ENCODE data around the gene XPO6. TPM values are rescaled to one million over a fixed set of nuclear protein-coding genes. Genes with fewer than 3 reads are reported as not detected.

Gene XPO6
- total and polyA plus RNA-seq, 7 experiments from 2014 or later, result 89.5 to 437 (median 371) TPM

- Histone ChIP-seq H3K27me3 (ENCODE audit: control insufficient read depth in 2 of 2, insufficient read depth in 2 of 2, low read length in 2 of 2) (peaks cover 0 to 4% of the 10 kb centered on the region in 2 donors), H3K9me3 (ENCODE audit: control insufficient read depth in 2 of 3, low read length in 3 of 3) (no peaks in the 10 kb centered on the region), H3K36me3 (ENCODE audit: control insufficient read depth in 2 of 3, insufficient read depth in 3 of 3, low read length in 3 of 3) (no peaks in the 10 kb centered on the region), H3K4me1 (ENCODE audit: control insufficient read depth in 2 of 2, insufficient read depth in 2 of 2, low read length in 2 of 2) (no peaks in the 10 kb centered on the region), H3K4me3 (ENCODE audit: low read length) (no peak overlapping the region), H3K27ac (ENCODE audit: low read depth, low read length) (no peak overlapping the region)
- DNase-seq (no peak), ATAC-seq (no peak)
- H3K4me3 Mint-ChIP-seq, result peak overlapping the region in 2 of 10 donors; percentile 9 to 13
- no peaks in the 10 kb centered on the region for H3K36me3 Mint-ChIP-seq
- ChIA-PET POLR2A (no interaction called here), CTCF (no interaction called here)
- H3K9me3 Mint-ChIP-seq, result peaks cover 0 to 2% (median 0%) of the 10 kb centered on the region in 11 donors
- H3K27me3 Mint-ChIP-seq, result peaks cover 32 to 64% (median 40%) of the 10 kb centered on the region in 5 donors
- no peak overlapping the region for H3K27ac Mint-ChIP-seq
- intact Hi-C loops (cut with micrococcal nuclease), result no loop called here
- H3K4me1 Mint-ChIP-seq, result peaks cover 0 to 7% (median 0%) of the 10 kb centered on the region in 7 donors
Measured at GRCh38 chr16:28064150-28064549, 147.6 kb downstream of the XPO6 start.

GRCh38 chr16:28063591-28064061, 148.1 kb downstream of the XPO6 start, which contains the start of gene GSG1L:
TSS of gene GSG1L (minus strand) at chr16:28063714. CDS start at chr16:28063424, 290 bp downstream.
- H3K4me3 ChIP-seq (ENCODE audit: low read length), result no peak within 1 kb of the TSS
- intact Hi-C loops (cut with micrococcal nuclease), result no loop called here
- H3K9me3 Mint-ChIP-seq, result peaks cover 0 to 2% (median 0%) of the 10 kb centered on the region in 11 donors
- H3K36me3 ChIP-seq (ENCODE audit: control insufficient read depth in 2 of 3, insufficient read depth in 3 of 3, low read length in 3 of 3), result no peaks in the 10 kb centered on the region
- DNase-seq (no peak), ATAC-seq (peak; percentile 56)
- H3K27me3 Mint-ChIP-seq, result peaks cover 36 to 69% (median 46%) of the 10 kb centered on the region in 5 donors
- no peaks in the 10 kb centered on the region for H3K9me3 ChIP-seq (ENCODE audit: control insufficient read depth in 2 of 3, low read length in 3 of 3)
- CTCF ChIA-PET, result no interaction called here
- H3K4me3 Mint-ChIP-seq, result peak within 1 kb of the TSS in 4 of 10 donors; percentile 9 to 58 (median 19)
- peaks cover 0 to 4% of the 10 kb centered on the region in 2 donors for H3K27me3 ChIP-seq (ENCODE audit: control insufficient read depth in 2 of 2, insufficient read depth in 2 of 2, low read length in 2 of 2)
- no peaks in the 10 kb centered on the region for H3K4me1 ChIP-seq (ENCODE audit: control insufficient read depth in 2 of 2, insufficient read depth in 2 of 2, low read length in 2 of 2)
- peaks cover 0 to 10% (median 2%) of the 10 kb centered on the region in 7 donors for H3K4me1 Mint-ChIP-seq
- H3K27ac Mint-ChIP-seq, result no peak within 1 kb of the TSS
- POLR2A ChIA-PET, result no interaction called here
- H3K27ac ChIP-seq (ENCODE audit: low read depth, low read length), result no peak within 1 kb of the TSS
- no peaks in the 10 kb centered on the region for H3K36me3 Mint-ChIP-seq

DNA sequence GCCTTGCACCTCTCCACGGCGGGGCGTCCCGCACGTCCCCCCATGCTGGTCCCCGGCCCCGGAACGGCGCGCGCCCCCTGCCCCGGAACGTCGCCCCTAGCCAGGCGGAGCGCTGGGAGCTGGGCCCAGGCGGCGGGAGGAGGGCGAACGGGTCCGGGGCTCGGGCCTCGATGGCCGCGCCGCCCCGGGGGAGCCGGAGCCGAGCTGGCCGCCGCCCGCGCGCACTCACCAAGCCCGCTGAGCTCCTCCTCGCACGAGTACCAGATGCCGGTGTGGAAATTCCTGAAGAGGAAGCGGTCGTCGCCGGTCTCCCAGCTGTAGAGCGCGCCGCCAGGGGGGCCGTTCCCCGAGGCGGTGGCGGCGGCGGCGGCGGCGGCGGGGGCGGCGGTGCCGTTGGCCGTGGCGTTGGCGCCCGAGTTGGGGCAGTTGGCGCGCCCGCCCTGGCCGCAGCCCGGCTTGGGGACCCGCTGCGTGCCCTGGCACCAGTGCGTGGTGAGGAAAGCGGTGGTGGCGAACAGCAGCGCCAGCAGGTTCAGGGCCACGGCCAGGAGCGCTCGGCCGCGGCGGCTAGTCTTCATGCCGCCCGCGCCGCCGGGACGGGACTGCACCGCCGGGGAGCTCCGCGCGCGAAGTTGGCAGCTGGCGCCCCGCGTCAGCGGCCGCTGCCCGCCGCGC, 148.8 kb downstream of the XPO6 start:
- H3K27me3 Mint-ChIP-seq, result peaks cover 39 to 72% (median 50%) of the 10 kb centered on the region in 5 donors
- CTCF ChIA-PET, result no interaction called here
- peak; percentile 46 for ATAC-seq

DNA sequence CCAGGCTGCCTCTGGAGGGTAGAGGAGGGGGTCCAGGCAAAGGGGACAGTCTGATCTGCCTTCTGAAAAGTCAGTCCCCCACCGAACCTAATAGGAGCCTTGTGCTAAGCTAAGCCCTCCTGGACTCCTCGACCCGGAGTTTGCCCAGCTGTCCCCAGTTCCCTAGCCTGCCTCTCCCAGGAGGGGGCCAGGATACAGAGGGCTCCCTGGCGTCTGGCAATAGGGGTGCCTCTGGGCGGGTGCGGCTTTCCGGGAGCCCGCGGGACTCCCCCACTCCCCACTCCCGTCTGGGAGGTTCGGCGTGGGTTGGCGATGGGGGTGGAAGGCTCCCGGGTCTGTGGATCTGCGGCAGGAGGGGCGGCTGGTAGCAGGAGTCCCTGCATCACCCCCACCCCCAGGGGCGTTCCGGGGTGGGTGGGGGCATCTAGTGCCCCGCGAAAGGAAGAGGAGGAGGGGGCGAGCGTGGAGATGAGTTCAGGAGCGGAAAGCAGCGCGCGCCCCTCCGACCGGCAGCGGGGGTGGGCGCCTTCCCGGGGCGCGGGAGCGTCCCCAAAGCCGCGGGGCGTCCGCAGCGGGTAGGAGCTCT, 149.4 kb downstream of the XPO6 start:
- Mint-ChIP-seq H3K27me3 (peaks cover 44 to 70% (median 56%) of the 10 kb centered on the region in 5 donors), H3K9me3 (peaks cover 0 to 2% (median 0%) of the 10 kb centered on the region in 11 donors), H3K36me3 (no peaks in the 10 kb centered on the region), H3K4me1 (peaks cover 0 to 12% (median 5%) of the 10 kb centered on the region in 7 donors), H3K27ac (no peak overlapping the region), H3K4me3 (peak overlapping the region in 5 of 10 donors; percentile 7 to 58 (median 26))
- intact Hi-C loops (cut with micrococcal nuclease), result no loop called here
- CTCF ChIA-PET, result no interaction called here
- Histone ChIP-seq H3K27me3 (ENCODE audit: control insufficient read depth in 2 of 2, insufficient read depth in 2 of 2, low read length in 2 of 2) (peaks cover 0 to 4% of the 10 kb centered on the region in 2 donors), H3K4me1 (ENCODE audit: control insufficient read depth in 2 of 2, insufficient read depth in 2 of 2, low read length in 2 of 2) (no peaks in the 10 kb centered on the region), H3K27ac (ENCODE audit: low read depth, low read length) (no peak overlapping the region), H3K4me3 (ENCODE audit: low read length) (no peak overlapping the region), H3K9me3 (ENCODE audit: control insufficient read depth in 2 of 3, low read length in 3 of 3) (no peaks in the 10 kb centered on the region), H3K36me3 (ENCODE audit: control insufficient read depth in 2 of 3, insufficient read depth in 3 of 3, low read length in 3 of 3) (no peaks in the 10 kb centered on the region)
- ATAC-seq (no peak), DNase-seq (no peak)
- POLR2A ChIA-PET, result no interaction called here

More for the DNA sequence above, 148.8 kb downstream of the XPO6 start:
- Mint-ChIP-seq H3K4me1 (peaks cover 0 to 12% (median 5%) of the 10 kb centered on the region in 7 donors), H3K36me3 (no peaks in the 10 kb centered on the region), H3K9me3 (peaks cover 0 to 2% (median 0%) of the 10 kb centered on the region in 11 donors), H3K4me3 (peak overlapping the region in 1 of 10 donors; percentile 58), H3K27ac (no peak overlapping the region)
- DNase-seq, result peak in 1 of 9 donors; percentile 31
- Histone ChIP-seq H3K4me1 (ENCODE audit: control insufficient read depth in 2 of 2, insufficient read depth in 2 of 2, low read length in 2 of 2) (no peaks in the 10 kb centered on the region), H3K4me3 (ENCODE audit: low read length) (no peak overlapping the region), H3K27ac (ENCODE audit: low read depth, low read length) (no peak overlapping the region), H3K36me3 (ENCODE audit: control insufficient read depth in 2 of 3, insufficient read depth in 3 of 3, low read length in 3 of 3) (no peaks in the 10 kb centered on the region), H3K27me3 (ENCODE audit: control insufficient read depth in 2 of 2, insufficient read depth in 2 of 2, low read length in 2 of 2) (peaks cover 0 to 4% of the 10 kb centered on the region in 2 donors), H3K9me3 (ENCODE audit: control insufficient read depth in 2 of 3, low read length in 3 of 3) (no peaks in the 10 kb centered on the region)
- intact Hi-C loops (cut with micrococcal nuclease), result no loop called here
- POLR2A ChIA-PET, result no interaction called here

DNA sequence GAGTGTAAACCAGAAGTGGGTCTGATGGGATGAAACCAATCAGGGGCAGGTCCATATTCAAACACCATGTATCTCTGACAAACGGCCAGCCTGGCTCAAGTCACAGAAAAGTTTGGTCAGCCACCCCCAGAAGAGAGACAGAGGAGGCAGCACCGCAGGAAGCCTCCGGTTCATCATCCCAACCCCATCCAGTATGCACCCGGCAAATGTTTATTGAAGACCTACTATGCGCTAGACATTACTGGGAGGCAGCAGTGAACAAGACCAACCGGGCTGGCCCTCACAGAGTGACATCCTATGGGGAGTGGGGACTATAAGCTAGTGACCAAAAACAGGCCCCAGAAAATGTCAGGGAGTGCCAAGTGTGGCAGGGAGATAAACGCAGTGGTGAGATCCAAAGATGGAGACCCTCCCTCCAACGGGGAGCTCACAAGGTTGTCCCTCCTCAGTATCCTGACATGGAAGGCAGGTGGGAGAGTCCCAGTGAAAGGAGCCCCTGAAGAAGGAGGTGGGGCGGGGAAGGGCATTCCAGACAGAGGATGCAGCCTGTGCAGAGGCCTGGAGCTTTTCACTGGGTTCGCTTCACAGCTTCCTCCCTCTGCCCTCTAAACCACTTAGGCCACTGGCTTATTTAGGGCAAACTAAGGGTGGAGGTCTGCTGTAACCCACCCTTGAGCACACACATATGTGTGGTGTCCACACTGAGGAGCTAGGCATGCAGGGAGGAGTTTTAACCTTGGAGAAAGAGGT, 150.2 kb downstream of the XPO6 start:
- H3K4me3 Mint-ChIP-seq, result peak overlapping the region in 5 of 10 donors; percentile 13 to 63 (median 33)
- peaks cover 0 to 4% of the 10 kb centered on the region in 2 donors for H3K27me3 ChIP-seq (ENCODE audit: control insufficient read depth in 2 of 2, insufficient read depth in 2 of 2, low read length in 2 of 2)
- H3K9me3 Mint-ChIP-seq, result peaks cover 0 to 2% (median 0%) of the 10 kb centered on the region in 11 donors
- intact Hi-C loops (cut with micrococcal nuclease), result no loop called here
- POLR2A ChIA-PET, result no interaction called here
- ATAC-seq (no peak), DNase-seq (no peak)
- H3K4me1 ChIP-seq (ENCODE audit: control insufficient read depth in 2 of 2, insufficient read depth in 2 of 2, low read length in 2 of 2), result no peaks in the 10 kb centered on the region
- no peaks in the 10 kb centered on the region for H3K9me3 ChIP-seq (ENCODE audit: control insufficient read depth in 2 of 3, low read length in 3 of 3)
- H3K36me3 ChIP-seq (ENCODE audit: control insufficient read depth in 2 of 3, insufficient read depth in 3 of 3, low read length in 3 of 3), result no peaks in the 10 kb centered on the region
- CTCF ChIA-PET, result no interaction called here
- peaks cover 50 to 68% (median 63%) of the 10 kb centered on the region in 5 donors for H3K27me3 Mint-ChIP-seq
- peaks cover 0 to 12% (median 5%) of the 10 kb centered on the region in 7 donors for H3K4me1 Mint-ChIP-seq
- H3K4me3 ChIP-seq (ENCODE audit: low read length), result no peak overlapping the region
- H3K27ac Mint-ChIP-seq, result no peak overlapping the region
- no peaks in the 10 kb centered on the region for H3K36me3 Mint-ChIP-seq
- no peak overlapping the region for H3K27ac ChIP-seq (ENCODE audit: low read depth, low read length)

DNA sequence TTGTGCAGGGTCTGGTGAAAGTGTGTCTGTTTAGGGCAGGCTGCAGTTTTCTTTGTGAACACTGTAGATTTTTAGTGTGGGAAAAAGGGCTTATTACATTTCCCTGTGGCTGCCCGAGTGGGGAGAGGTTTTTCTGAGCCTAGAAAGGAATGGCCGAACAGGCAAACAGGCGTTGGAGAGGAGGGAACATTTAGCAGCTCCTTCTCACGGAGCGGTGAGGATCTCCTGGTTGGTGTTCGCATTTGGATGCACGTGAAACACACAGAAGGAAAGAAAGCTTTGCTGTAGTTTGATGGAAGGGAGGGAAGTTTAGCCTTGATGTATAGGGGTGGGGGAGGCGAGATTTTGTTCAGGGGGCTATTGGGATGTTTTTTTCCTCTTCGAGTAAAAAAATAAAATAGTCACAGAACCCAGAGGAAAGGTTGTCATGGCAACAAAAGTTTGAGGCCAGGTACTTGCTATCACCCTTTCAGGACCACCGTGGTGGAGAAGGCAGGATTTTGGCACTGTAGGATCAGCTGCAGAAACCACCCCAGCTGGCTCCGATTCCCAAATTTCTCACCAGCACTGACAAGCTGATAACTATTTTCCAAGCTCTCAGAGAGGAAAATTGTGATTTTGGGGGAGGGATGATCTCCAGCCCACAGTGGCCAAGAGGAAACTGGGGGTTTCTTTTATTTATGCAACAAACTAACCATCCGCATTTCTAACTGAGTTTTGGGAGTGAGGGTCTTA, 151.8 kb downstream of the XPO6 start:
- Mint-ChIP-seq H3K36me3 (no peaks in the 10 kb centered on the region), H3K27ac (no peak overlapping the region), H3K4me1 (peaks cover 0 to 12% (median 5%) of the 10 kb centered on the region in 7 donors), H3K4me3 (no peak overlapping the region), H3K9me3 (peaks cover 0 to 2% (median 0%) of the 10 kb centered on the region in 11 donors), H3K27me3 (peaks cover 51 to 62% (median 59%) of the 10 kb centered on the region in 5 donors)
- DNase-seq (no peak), ATAC-seq (no peak)
- H3K4me1 ChIP-seq (ENCODE audit: control insufficient read depth in 2 of 2, insufficient read depth in 2 of 2, low read length in 2 of 2), result no peaks in the 10 kb centered on the region
- no peak overlapping the region for H3K27ac ChIP-seq (ENCODE audit: low read depth, low read length)
- H3K9me3 ChIP-seq (ENCODE audit: control insufficient read depth in 2 of 3, low read length in 3 of 3), result no peaks in the 10 kb centered on the region
- intact Hi-C loops (cut with micrococcal nuclease), result no loop called here
- ChIA-PET CTCF (no interaction called here), POLR2A (no interaction called here)
- H3K4me3 ChIP-seq (ENCODE audit: low read length), result no peak overlapping the region
- peaks cover 0 to 4% of the 10 kb centered on the region in 2 donors for H3K27me3 ChIP-seq (ENCODE audit: control insufficient read depth in 2 of 2, insufficient read depth in 2 of 2, low read length in 2 of 2)
- no peaks in the 10 kb centered on the region for H3K36me3 ChIP-seq (ENCODE audit: control insufficient read depth in 2 of 3, insufficient read depth in 3 of 3, low read length in 3 of 3)

Measured in naive thymus-derived CD4-positive, alpha-beta T cell (primary cell).